HepG2 (cell line): ENCODE data around the gene FARSB. TPM values are rescaled to one million over a fixed set of nuclear protein-coding genes. Genes with fewer than 3 reads are reported as not detected.
"Not testable (repeated sequence)": the region's sequence is repeated elsewhere in the genome, so short reads cannot be mapped to it uniquely, and the experiment has no call there.

ENCODE experiments used
- ATAC-seq: fragments of 200-7000 bp; cut with Tn5 transposase; 3 replicates; pipeline ENCODE4 v1.9.1; 2020; ENCODE audit warnings: mild to moderate bottlenecking, moderate library complexity
- BruUV-seq: library from RNA; stranded (reverse); fragments of 400-500 nt; replicated peaks from 2 replicates; lab custom pipeline; 2021; lab: Mats Ljungman, UMichigan
- CTCF ChIA-PET: fragments of 300-600 bp; formaldehyde crosslinking; extraction: SDS; loops from one replicate; lab custom pipeline; 2021; ENCODE audit warnings: low total read pairs, inconsistent platforms, low intra/inter-chr PET ratio; lab: Yijun Ruan, JAX
- POLR2A ChIA-PET: fragments of 350-600 bp; sonication (Branson Sonifier 250); formaldehyde crosslinking; loops from one replicate; lab custom pipeline; 2020; ENCODE audit warnings: antibody characterized with exemption, inconsistent platforms; lab: Yijun Ruan, JAX
- DNase-seq: peaks from one replicate; pipeline ENCODE4 v3.0.0-alpha.2; 2015; ENCODE audit warnings: low spot score
- FAIRE-seq: peaks from 3 replicates; lab custom pipeline; 2011; peaks lifted over from hg19 to GRCh38; lab: Jason Lieb, UNC
- H2AFZ ChIP-seq: one replicate; pipeline ENCODE4 v1.6.1; 2011; ENCODE audit warnings: low read length, inconsistent platforms
- H3K27ac ChIP-seq: fragments of 300-600 bp; 3 replicates; pipeline ENCODE4 v1.8.0; 2011; ENCODE audit warnings: mixed run types, mild to moderate bottlenecking, mixed read lengths, low read length, inconsistent platforms; ENCODE audit not compliant: insufficient read depth; ENCODE audit errors: extremely low read length
- H3K27me3 ChIP-seq, 2 experiments: fragments of 200-600 bp in 1 of 2; 2 replicates in 1 of 2; 3 replicates in 1 of 2; pipeline versions ENCODE4 v1.6.0 to v1.8.0; 2011; ENCODE audit warnings: low read length in 2 of 2, mild to moderate bottlenecking in 2 of 2, moderate library complexity in 2 of 2, inconsistent platforms in 1 of 2; ENCODE audit not compliant: insufficient read depth in 2 of 2, control insufficient read depth in 1 of 2
- H3K36me3 ChIP-seq, 2 experiments: fragments of 200-600 bp in 1 of 2; replicated peaks in 1 of 2; 2 replicates in 1 of 2; 3 replicates in 1 of 2; pipeline versions ENCODE4 v1.5.1 to v1.8.0; 2011; ENCODE audit warnings: low read length in 2 of 2, inconsistent platforms in 1 of 2; ENCODE audit not compliant: insufficient read depth in 2 of 2, control insufficient read depth in 1 of 2
- H3K4me1 ChIP-seq: 2 replicates; pipeline ENCODE4 v1.5.1; 2012; ENCODE audit warnings: low read length, inconsistent platforms; ENCODE audit not compliant: insufficient read depth
- H3K4me2 ChIP-seq: 2 replicates; pipeline ENCODE4 v1.6.0; 2011; ENCODE audit warnings: low read depth, low read length, inconsistent platforms
- H3K4me3 ChIP-seq, 3 experiments: fragments of 200-600 bp in 1 of 3; sonication (generic), shearing (Covaris generic) in 1 of 3; replicated peaks in 1 of 3; 2 replicates each; pipeline ENCODE4 v1.5.1; 2011 to 2016; ENCODE audit warnings: low read length in 3 of 3, inconsistent platforms in 2 of 3, low read depth in 2 of 3, mild to moderate bottlenecking in 2 of 3, control low read depth in 1 of 3, mixed read lengths in 1 of 3; ENCODE audit not compliant: insufficient read depth in 1 of 3
- H3K79me2 ChIP-seq: one replicate; pipeline ENCODE4 v1.6.1; 2011; ENCODE audit warnings: low read length, inconsistent platforms; ENCODE audit not compliant: insufficient read depth
- H3K9ac ChIP-seq: 2 replicates; pipeline ENCODE4 v1.6.0; 2011; ENCODE audit warnings: mild to moderate bottlenecking, low read depth, low read length, inconsistent platforms; ENCODE audit not compliant: insufficient read depth
- H3K9me3 ChIP-seq: 2 replicates; pipeline ENCODE4 v1.5.1; 2012; ENCODE audit warnings: mild to moderate bottlenecking, low read length
- H4K20me1 ChIP-seq: 2 replicates; pipeline ENCODE4 v1.6.0; 2011; ENCODE audit warnings: inconsistent platforms, mild to moderate bottlenecking, low read length, moderate library complexity; ENCODE audit not compliant: insufficient read depth
- EED ChIP-seq: sonication (generic); formaldehyde crosslinking; IDR thresholded peaks from 2 replicates; pipeline ENCODE4 v1.5.0; 2020; ENCODE audit warnings: mild to moderate bottlenecking, missing genetic modification reagents
- KLF11 ChIP-seq: IDR thresholded peaks from 2 replicates; pipeline ENCODE4 v1.6.1; 2016; ENCODE audit warnings: missing compliant biosample characterization
- KLF6 ChIP-seq: IDR thresholded peaks from 2 replicates; pipeline ENCODE4 v1.8.0; 2016; ENCODE audit warnings: missing biosample characterization, missing genetic modification reagents
- TRAFD1 ChIP-seq: sonication (generic); formaldehyde crosslinking; IDR thresholded peaks from 2 replicates; pipeline ENCODE4 v1.5.1; 2020; ENCODE audit warnings: missing genetic modification reagents, mild to moderate bottlenecking, borderline replicate concordance
- USF2 ChIP-seq, 2 experiments: sonication (generic) in 1 of 2; formaldehyde crosslinking in 1 of 2; IDR thresholded peaks; 2 replicates each; pipeline versions ENCODE4 v1.5.1 to v1.6.1; 2011 to 2020; ENCODE audit warnings: borderline replicate concordance in 1 of 2, low read depth in 1 of 2, low read length in 1 of 2, mild to moderate bottlenecking in 1 of 2, missing genetic modification reagents in 1 of 2, moderate library complexity in 1 of 2
- WGBS: methylation state at CpG from one replicate; pipeline ENCODE4 v1.1.6; 2017; ENCODE audit warnings: low lambda C conversion rate; 5-methylcytosine and 5-hydroxymethylcytosine counted together
- in situ Hi-C: cut with HindIII; loops from 2 replicates; pipeline ENCODE4 v1.10.0; 2017; ENCODE audit warnings: low pct_unique_long_range_greater_than_20kb; ENCODE audit not compliant: extremely low pct_ligation_motif_present
- intact Hi-C: fragments of 100-400 bp; cut with micrococcal nuclease; formaldehyde crosslinking; loops from one replicate; pipeline ENCODE4 v1.10.0; 2022; ENCODE audit not compliant: unreplicated experiment
- polyA plus RNA-seq, 8 experiments: library from polyadenylated mRNA; depleted of rRNA in 3 of 8; stranded (reverse) in 7 of 8; unstranded in 1 of 8; fragments of >200 nt; fragmentation: Illumina TruSeq in 4 of 8; extraction: Trizol in 4 of 8; gene quantifications; 2 replicates each; pipeline versions ENCODE4 v1.2.1 to v1.2.3, GENCODE V29; 2011 to 2016; ENCODE audit warnings: low read depth in 4 of 8, missing spikeins in 1 of 8, mixed read lengths in 1 of 8; ENCODE audit not compliant: insufficient read depth in 1 of 8
- total RNA-seq, 5 experiments: library from RNA; depleted of rRNA; stranded (reverse); fragments of >200 nt; fragmentation: Illumina TruSeq; extraction: Trizol; gene quantifications; 2 replicates each; pipeline ENCODE4 v1.2.3, GENCODE V29; 2016; ENCODE audit warnings: low read depth in 1 of 5
- TF ChIP-seq, protein P1 (sequence below): fragments of 450-650 bp; IDR thresholded peaks from 2 replicates; pipeline ENCODE4 v1.6.1; 2017; ENCODE audit warnings: mild to moderate bottlenecking
- TF ChIP-seq, protein P2 (sequence below): sonication (generic); formaldehyde crosslinking; IDR thresholded peaks from 2 replicates; pipeline ENCODE4 v1.4.0; 2020; ENCODE audit warnings: mild to moderate bottlenecking, missing genetic modification reagents, borderline replicate concordance

Gene FARSB
- total and polyA plus RNA-seq, 2 of the 13 experiments (the other 11 are each of a cell fraction or from before 2014, with no cell fraction given): 23.3 to 45.9 TPM

DNA sequence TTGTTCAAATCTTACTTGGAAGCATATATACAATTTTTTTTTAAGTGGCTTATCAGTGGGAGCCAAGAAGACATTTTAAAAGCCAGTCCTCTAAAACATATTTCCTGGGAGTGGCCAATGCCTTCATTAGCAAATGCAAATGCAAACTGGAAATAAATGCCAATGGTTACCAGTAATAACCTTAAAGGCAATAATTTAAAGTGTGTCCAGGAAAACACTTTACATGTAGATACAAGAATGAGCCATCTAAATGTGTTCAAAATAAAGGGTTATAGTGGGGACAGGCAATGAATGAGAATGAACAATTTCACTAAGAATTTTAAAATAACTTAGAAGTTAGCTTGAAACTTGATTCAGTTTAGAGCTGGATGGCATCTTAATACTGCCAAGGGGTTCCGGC lies 64.2 kb downstream of the FARSB start (continued):
- TF ChIP-seq USF2 (IDR thresholded peaks at IDR 0.05; ENCODE audit: low read depth, low read length) (no peak), USF2 (CRISPR knock-in tag; IDR thresholded peaks at IDR 0.05; ENCODE audit: borderline replicate concordance) (no peak), KLF6 (CRISPR knock-in tag) (no peak), KLF11 (CRISPR knock-in tag) (no peak), TRAFD1 (CRISPR knock-in tag) (no peak), EED (no peak)
- TF ChIP-seq, protein P1, sequence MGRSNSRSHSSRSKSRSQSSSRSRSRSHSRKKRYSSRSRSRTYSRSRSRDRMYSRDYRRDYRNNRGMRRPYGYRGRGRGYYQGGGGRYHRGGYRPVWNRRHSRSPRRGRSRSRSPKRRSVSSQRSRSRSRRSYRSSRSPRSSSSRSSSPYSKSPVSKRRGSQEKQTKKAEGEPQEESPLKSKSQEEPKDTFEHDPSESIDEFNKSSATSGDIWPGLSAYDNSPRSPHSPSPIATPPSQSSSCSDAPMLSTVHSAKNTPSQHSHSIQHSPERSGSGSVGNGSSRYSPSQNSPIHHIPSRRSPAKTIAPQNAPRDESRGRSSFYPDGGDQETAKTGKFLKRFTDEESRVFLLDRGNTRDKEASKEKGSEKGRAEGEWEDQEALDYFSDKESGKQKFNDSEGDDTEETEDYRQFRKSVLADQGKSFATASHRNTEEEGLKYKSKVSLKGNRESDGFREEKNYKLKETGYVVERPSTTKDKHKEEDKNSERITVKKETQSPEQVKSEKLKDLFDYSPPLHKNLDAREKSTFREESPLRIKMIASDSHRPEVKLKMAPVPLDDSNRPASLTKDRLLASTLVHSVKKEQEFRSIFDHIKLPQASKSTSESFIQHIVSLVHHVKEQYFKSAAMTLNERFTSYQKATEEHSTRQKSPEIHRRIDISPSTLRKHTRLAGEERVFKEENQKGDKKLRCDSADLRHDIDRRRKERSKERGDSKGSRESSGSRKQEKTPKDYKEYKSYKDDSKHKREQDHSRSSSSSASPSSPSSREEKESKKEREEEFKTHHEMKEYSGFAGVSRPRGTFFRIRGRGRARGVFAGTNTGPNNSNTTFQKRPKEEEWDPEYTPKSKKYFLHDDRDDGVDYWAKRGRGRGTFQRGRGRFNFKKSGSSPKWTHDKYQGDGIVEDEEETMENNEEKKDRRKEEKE: no peak
- TF ChIP-seq, protein P2, sequence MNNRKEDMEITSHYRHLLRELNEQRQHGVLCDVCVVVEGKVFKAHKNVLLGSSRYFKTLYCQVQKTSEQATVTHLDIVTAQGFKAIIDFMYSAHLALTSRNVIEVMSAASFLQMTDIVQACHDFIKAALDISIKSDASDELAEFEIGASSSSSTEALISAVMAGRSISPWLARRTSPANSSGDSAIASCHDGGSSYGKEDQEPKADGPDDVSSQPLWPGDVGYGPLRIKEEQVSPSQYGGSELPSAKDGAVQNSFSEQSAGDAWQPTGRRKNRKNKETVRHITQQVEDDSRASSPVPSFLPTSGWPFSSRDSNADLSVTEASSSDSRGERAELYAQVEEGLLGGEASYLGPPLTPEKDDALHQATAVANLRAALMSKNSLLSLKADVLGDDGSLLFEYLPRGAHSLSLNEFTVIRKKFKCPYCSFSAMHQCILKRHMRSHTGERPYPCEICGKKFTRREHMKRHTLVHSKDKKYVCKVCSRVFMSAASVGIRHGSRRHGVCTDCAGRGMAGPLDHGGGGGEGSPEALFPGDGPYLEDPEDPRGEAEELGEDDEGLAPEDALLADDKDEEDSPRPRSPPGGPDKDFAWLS (CRISPR knock-in tag): no peak

- H3K27ac ChIP-seq, ATAC-seq, H3K4me3 ChIP-seq, FAIRE-seq, H3K9ac ChIP-seq, in situ Hi-C loops, H2AFZ ChIP-seq, H3K79me2 ChIP-seq, POLR2A ChIA-PET, H3K4me1 ChIP-seq, intact Hi-C loops, H3K4me2 ChIP-seq, CTCF ChIA-PET, DNase-seq, H4K20me1 ChIP-seq, H3K9me3 ChIP-seq, BruUV-seq, H3K27me3 ChIP-seq: not testable (repeated sequence)
- 96% methylated on average over 8 of the region's 8 CpGs for WGBS
- H3K36me3 ChIP-seq: peaks cover 4 to 10% of the 10 kb centered on the region in 2 experiments; a peak in 4 of 5 replicates
These were observed 71.3 kb downstream of the FARSB start for GRCh38 chr2:222584589-222584988.
